Activated CD4-positive, alpha-beta memory T cell treated with anti-CD3 and anti-CD28 coated beads for 36 hours (primary cell): ENCODE data around the gene PDK4. TPM values are rescaled to one million over a fixed set of nuclear protein-coding genes. Genes with fewer than 3 reads are reported as not detected.

Source experiments
- CTCF ChIA-PET: fragments of 350-600 bp; sonication (Branson Sonifier 250); formaldehyde crosslinking; loops from one replicate; lab custom pipeline; 2021; ENCODE audit warnings: antibody characterized with exemption, inconsistent platforms; lab: Charles Lee
- POLR2A ChIA-PET: fragments of 350-600 bp; sonication (Branson Sonifier 250); formaldehyde crosslinking; loops from one replicate; lab custom pipeline; 2021; ENCODE audit warnings: antibody characterized with exemption; lab: Charles Lee
- DNase-seq: peaks from one replicate; pipeline ENCODE4 v3.0.0-alpha.2; 2020
- H3K27ac Mint-ChIP-seq: one replicate; pipeline ENCODE4 v1.8.0; 2021; ENCODE audit warnings: mixed read lengths
- H3K27me3 Mint-ChIP-seq: one replicate; pipeline ENCODE4 v1.8.0; 2021; ENCODE audit warnings: mixed read lengths
- H3K36me3 Mint-ChIP-seq: one replicate; pipeline ENCODE4 v1.8.0; 2021; ENCODE audit warnings: mixed read lengths
- H3K4me1 Mint-ChIP-seq: one replicate; pipeline ENCODE4 v1.8.0; 2021; ENCODE audit warnings: low read depth, mixed read lengths
- H3K4me3 Mint-ChIP-seq: one replicate; pipeline ENCODE4 v1.8.0; 2021; ENCODE audit warnings: mild to moderate bottlenecking, mixed read lengths
- H3K9me3 Mint-ChIP-seq: one replicate; pipeline ENCODE4 v1.8.0; 2021; ENCODE audit warnings: mixed read lengths
- intact Hi-C: fragments of 100-400 bp; cut with micrococcal nuclease; formaldehyde crosslinking; loops from one replicate; pipeline ENCODE4 v1.15.1; 2023
- total RNA-seq, 2 experiments: library from RNA; stranded (reverse); gene quantifications; one replicate each; pipeline ENCODE4 v1.2.3, GENCODE V29; 2021

Gene PDK4
- total RNA-seq = not detected

GRCh38 chr7:95596198-95597063, at the start of gene PDK4:
TSS of gene PDK4 (minus strand) at chr7:95596516. CDS start at chr7:95596293, 223 bp downstream.
- CTCF ChIA-PET = no interaction called here
- H3K9me3 Mint-ChIP-seq = no peaks in the 10 kb centered on the region
- H3K36me3 Mint-ChIP-seq = no peaks in the 10 kb centered on the region
- POLR2A ChIA-PET = no interaction called here
- H3K27ac Mint-ChIP-seq = no peak within 1 kb of the TSS
- no peak within 1 kb of the TSS for H3K4me3 Mint-ChIP-seq
- intact Hi-C loops = no loop called here
- H3K4me1 Mint-ChIP-seq = peaks cover 3% of the 10 kb centered on the region
- H3K27me3 Mint-ChIP-seq = peaks cover 25% of the 10 kb centered on the region
- DNase-seq = no peak

GRCh38 chr7:95642173-95642572, 45.9 kb upstream of the PDK4 start:
- intact Hi-C loops = no loop called here
- CTCF ChIA-PET = no interaction called here
- Mint-ChIP-seq H3K27ac (no peak overlapping the region), H3K9me3 (no peaks in the 10 kb centered on the region), H3K4me3 (no peak overlapping the region), H3K36me3 (no peaks in the 10 kb centered on the region), H3K4me1 (no peaks in the 10 kb centered on the region), H3K27me3 (no peaks in the 10 kb centered on the region)
- DNase-seq = no peak
- POLR2A ChIA-PET = interaction anchor here (0.7 kb wide), 1 partner anchor 14 kb away, joined by 3 read pairs; no protein-coding TSS in a partner anchor

- H3K27ac Mint-ChIP-seq = no peak overlapping the region
- no peaks in the 10 kb centered on the region for H3K4me1 Mint-ChIP-seq
- H3K4me3 Mint-ChIP-seq = no peak overlapping the region
- H3K9me3 Mint-ChIP-seq = no peaks in the 10 kb centered on the region
- ChIA-PET POLR2A (no interaction called here), CTCF (no interaction called here)
- no peaks in the 10 kb centered on the region for H3K27me3 Mint-ChIP-seq
- no peak for DNase-seq
- intact Hi-C loops = no loop called here
- H3K36me3 Mint-ChIP-seq = no peaks in the 10 kb centered on the region
Observed at GRCh38 chr7:95636140-95636940, 40.0 kb upstream of the PDK4 start.

GRCh38 chr7:95632609-95633008, 36.3 kb upstream of the PDK4 start:
- Mint-ChIP-seq H3K9me3 (no peaks in the 10 kb centered on the region), H3K4me1 (no peaks in the 10 kb centered on the region), H3K27me3 (no peaks in the 10 kb centered on the region), H3K27ac (no peak overlapping the region), H3K36me3 (no peaks in the 10 kb centered on the region), H3K4me3 (no peak overlapping the region)
- POLR2A ChIA-PET = no interaction called here
- CTCF ChIA-PET = no interaction called here
- DNase-seq = no peak
- intact Hi-C loops = no loop called here

GRCh38 chr7:95631527-95631926, 35.2 kb upstream of the PDK4 start:
- no peak overlapping the region for H3K27ac Mint-ChIP-seq
- H3K9me3 Mint-ChIP-seq = no peaks in the 10 kb centered on the region
- H3K4me1 Mint-ChIP-seq = no peaks in the 10 kb centered on the region
- H3K27me3 Mint-ChIP-seq = no peaks in the 10 kb centered on the region
- POLR2A ChIA-PET = no interaction called here
- H3K36me3 Mint-ChIP-seq = no peaks in the 10 kb centered on the region
- intact Hi-C loops = no loop called here
- H3K4me3 Mint-ChIP-seq = no peak overlapping the region
- no peak for DNase-seq
- CTCF ChIA-PET = no interaction called here

GRCh38 chr7:95630702-95631458, 34.6 kb upstream of the PDK4 start:
- Mint-ChIP-seq H3K4me1 (no peaks in the 10 kb centered on the region), H3K4me3 (no peak overlapping the region), H3K9me3 (no peaks in the 10 kb centered on the region), H3K36me3 (no peaks in the 10 kb centered on the region), H3K27ac (no peak overlapping the region), H3K27me3 (no peaks in the 10 kb centered on the region)
- DNase-seq = no peak
- CTCF ChIA-PET = no interaction called here
- intact Hi-C loops = no loop called here
- POLR2A ChIA-PET = no interaction called here

- intact Hi-C loops = no loop called here
- DNase-seq = no peak
- CTCF ChIA-PET = interaction anchor here (1.0 kb wide), 1 partner anchor 12 kb away, joined by 3 read pairs; no protein-coding TSS in a partner anchor
- Mint-ChIP-seq H3K4me3 (no peak overlapping the region), H3K27ac (no peak overlapping the region), H3K9me3 (no peaks in the 10 kb centered on the region), H3K27me3 (no peaks in the 10 kb centered on the region), H3K36me3 (no peaks in the 10 kb centered on the region), H3K4me1 (no peaks in the 10 kb centered on the region)
- POLR2A ChIA-PET = interaction anchor here (0.5 kb wide), 1 partner anchor 14 kb away, joined by 3 read pairs; no protein-coding TSS in a partner anchor
Observed at GRCh38 chr7:95628831-95629439, 32.6 kb upstream of the PDK4 start.

- no peak for DNase-seq
- Mint-ChIP-seq H3K4me3 (no peak overlapping the region), H3K9me3 (no peaks in the 10 kb centered on the region), H3K27ac (no peak overlapping the region), H3K36me3 (no peaks in the 10 kb centered on the region), H3K27me3 (peaks cover 3% of the 10 kb centered on the region), H3K4me1 (no peaks in the 10 kb centered on the region)
- intact Hi-C loops = no loop called here
- ChIA-PET CTCF (no interaction called here), POLR2A (no interaction called here)
Observed at GRCh38 chr7:95623788-95624187, 27.5 kb upstream of the PDK4 start.

GRCh38 chr7:95622859-95623258, 26.5 kb upstream of the PDK4 start:
- CTCF ChIA-PET = interaction anchor here (0.7 kb wide), 1 partner anchor 111 kb away, joined by 3 read pairs; no protein-coding TSS in a partner anchor
- POLR2A ChIA-PET = no interaction called here
- H3K36me3 Mint-ChIP-seq = no peaks in the 10 kb centered on the region
- H3K27ac Mint-ChIP-seq = no peak overlapping the region
- no peaks in the 10 kb centered on the region for H3K4me1 Mint-ChIP-seq
- peaks cover 3% of the 10 kb centered on the region for H3K27me3 Mint-ChIP-seq
- no peak for DNase-seq
- no peaks in the 10 kb centered on the region for H3K9me3 Mint-ChIP-seq
- intact Hi-C loops = no loop called here
- no peak overlapping the region for H3K4me3 Mint-ChIP-seq

- no peaks in the 10 kb centered on the region for H3K4me1 Mint-ChIP-seq
- no peak overlapping the region for H3K27ac Mint-ChIP-seq
- POLR2A ChIA-PET = no interaction called here
- no peaks in the 10 kb centered on the region for H3K9me3 Mint-ChIP-seq
- CTCF ChIA-PET = interaction anchor here (0.7 to 1.1 kb wide), 2 partner anchors 110 to 111 kb away, joined by 3 read pairs; no protein-coding TSS in a partner anchor
- H3K27me3 Mint-ChIP-seq = peaks cover 3% of the 10 kb centered on the region
- intact Hi-C loops = no loop called here
- DNase-seq = no peak
- no peak overlapping the region for H3K4me3 Mint-ChIP-seq
- no peaks in the 10 kb centered on the region for H3K36me3 Mint-ChIP-seq
Observed at GRCh38 chr7:95622001-95622549, 25.8 kb upstream of the PDK4 start.

GRCh38 chr7:95621404-95621803, 25.1 kb upstream of the PDK4 start:
- H3K36me3 Mint-ChIP-seq = no peaks in the 10 kb centered on the region
- ChIA-PET CTCF (interaction anchor here (1.1 kb wide), 1 partner anchor 110 kb away, joined by 3 read pairs; no protein-coding TSS in a partner anchor), POLR2A (no interaction called here)
- peaks cover 3% of the 10 kb centered on the region for H3K27me3 Mint-ChIP-seq
- no peaks in the 10 kb centered on the region for H3K4me1 Mint-ChIP-seq
- no peak overlapping the region for H3K4me3 Mint-ChIP-seq
- no peak for DNase-seq
- intact Hi-C loops = no loop called here
- H3K27ac Mint-ChIP-seq = no peak overlapping the region
- no peaks in the 10 kb centered on the region for H3K9me3 Mint-ChIP-seq
